ENCODE data around the gene PARD3B.

GRCh38 chr2:205361970-205362369 lies 816.7 kb downstream of the PARD3B start:
- no peak for TF ChIP-seq CTCF (IDR thresholded peaks at IDR 0.05 in 2 of 3, conservative IDR thresholded peaks at IDR 0.05 in 1 of 3; ENCODE audit: borderline replicate concordance in 1 of 3, insufficient read depth in 1 of 3, low read depth in 2 of 3, low read length in 2 of 3)
- TF ChIP-seq TCF7L2 (IDR thresholded peaks at IDR 0.05; ENCODE audit: borderline replicate concordance, extremely low read depth, insufficient read depth, insufficient read length): no peak
- TF ChIP-seq EGR1 (IDR thresholded peaks at IDR 0.05; ENCODE audit: low read depth): no peak
- no peak for TF ChIP-seq EZH2phosphoT487 (IDR thresholded peaks at IDR 0.05; ENCODE audit: borderline replicate concordance)
- no peak for TF ChIP-seq FOSL1 (IDR thresholded peaks at IDR 0.05; ENCODE audit: low read depth)
